ENCODE results near the gene SPI1.
A peak's percentile ranks its signal among the peaks of the same experiment; 100 is the strongest.
"Not testable (repeated sequence)": the region's sequence is repeated elsewhere in the genome, so short reads cannot be mapped to it uniquely, and the experiment has no call there.

The SPI1 gene

DNA sequence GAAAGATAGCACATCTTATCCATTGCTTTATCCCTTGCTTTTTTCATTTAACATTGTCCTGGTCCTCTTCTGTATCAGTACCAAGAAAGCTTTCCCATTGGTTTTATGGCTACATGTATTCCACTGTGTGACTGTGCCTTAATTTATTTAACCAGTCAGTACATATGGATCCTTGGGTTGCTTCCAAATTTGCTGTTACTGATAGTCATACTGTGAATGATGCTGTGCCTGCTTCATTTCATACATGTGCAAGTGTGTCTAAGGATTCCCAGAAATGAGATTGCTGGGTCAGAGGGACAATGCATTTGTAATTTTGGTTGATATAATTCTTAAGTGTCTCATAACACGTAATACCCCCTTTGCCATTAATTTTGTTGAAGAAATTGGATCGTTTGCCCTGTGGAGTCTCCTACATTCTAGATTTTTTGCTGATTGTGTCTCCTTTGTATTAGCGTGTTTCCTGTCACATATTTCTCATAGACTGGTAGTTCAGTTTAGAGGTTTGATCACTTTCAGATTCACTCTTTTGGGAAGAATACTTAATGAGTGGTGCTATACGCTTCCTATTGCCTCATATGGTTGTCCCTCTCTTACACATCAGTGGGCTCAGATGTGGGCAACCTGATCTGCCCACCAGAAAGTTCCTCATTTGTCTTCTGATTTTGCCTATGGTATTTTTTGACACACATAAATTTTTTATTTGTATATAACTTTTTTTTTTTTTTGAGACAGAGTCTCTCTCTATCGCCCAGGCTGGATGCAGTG is 61.1 kb downstream of the SPI1 start:
- Mint-ChIP-seq H3K9me3 (no peaks in the 10 kb centered on the region), H3K4me1 (ENCODE audit: low read depth) (peaks cover 14% of the 10 kb centered on the region), H3K36me3 (ENCODE audit: low read depth) (peaks cover 54% of the 10 kb centered on the region), H3K27me3 (no peaks in the 10 kb centered on the region), H3K27ac (peak overlapping the region; percentile 32), H3K4me3 (no peak overlapping the region)

DNA sequence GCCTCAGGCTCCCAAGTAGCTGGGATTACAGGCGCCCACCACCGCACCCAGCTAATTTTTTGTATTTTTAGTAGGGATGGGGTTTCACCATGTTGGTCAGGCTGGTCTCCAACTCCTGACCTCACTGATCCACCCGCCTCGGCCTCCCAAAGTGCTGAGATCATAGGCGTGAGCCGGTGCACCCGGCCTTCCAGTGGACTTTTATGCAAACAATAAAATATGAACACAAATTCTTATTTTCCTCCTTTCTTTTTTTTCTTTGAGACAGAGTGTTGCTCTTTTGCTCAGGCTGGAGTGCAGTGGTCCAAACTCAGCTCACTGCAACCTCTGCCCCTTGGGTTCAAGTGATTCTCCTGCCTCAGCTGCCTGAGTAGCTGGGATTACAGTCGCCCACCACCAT is 61.8 kb downstream of the SPI1 start:
- H3K27ac Mint-ChIP-seq, H3K27me3 Mint-ChIP-seq, H3K4me3 Mint-ChIP-seq, H3K9me3 Mint-ChIP-seq: not testable (repeated sequence)
- Mint-ChIP-seq H3K36me3 (ENCODE audit: low read depth) (peaks cover 56% of the 10 kb centered on the region), H3K4me1 (ENCODE audit: low read depth) (peaks cover 14% of the 10 kb centered on the region)

DNA sequence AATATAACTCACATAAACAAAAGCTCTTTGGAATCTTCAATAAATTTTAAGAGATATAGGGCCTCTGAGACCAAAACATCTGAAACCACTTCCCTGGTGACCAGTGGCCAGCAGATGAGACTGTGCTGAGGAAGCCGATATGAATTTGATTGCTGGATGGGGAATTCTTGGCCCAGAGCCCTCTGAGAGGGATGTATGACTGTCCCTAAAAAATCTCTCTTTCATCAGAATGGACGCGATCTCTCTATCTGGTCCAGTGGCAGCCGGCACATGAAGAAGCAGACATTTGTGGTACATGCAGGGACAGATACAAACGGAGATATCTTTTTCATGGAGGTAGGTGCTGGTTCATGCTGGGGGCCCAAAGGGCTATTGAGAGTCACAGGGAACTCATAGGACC is 63.4 kb downstream of the SPI1 start:
- no peak overlapping the region for H3K4me3 Mint-ChIP-seq
- H3K27me3 Mint-ChIP-seq, result no peaks in the 10 kb centered on the region
- H3K4me1 Mint-ChIP-seq (ENCODE audit: low read depth), result peaks cover 14% of the 10 kb centered on the region
- H3K36me3 Mint-ChIP-seq (ENCODE audit: low read depth), result peaks cover 55% of the 10 kb centered on the region
- H3K27ac Mint-ChIP-seq, result no peak overlapping the region
- no peaks in the 10 kb centered on the region for H3K9me3 Mint-ChIP-seq

GRCh38 chr11:47308050-47308823 is 70.1 kb downstream of the SPI1 start:
- Mint-ChIP-seq H3K27me3 (no peaks in the 10 kb centered on the region), H3K9me3 (no peaks in the 10 kb centered on the region), H3K4me3 (no peak overlapping the region), H3K27ac (no peak overlapping the region), H3K36me3 (ENCODE audit: low read depth) (peaks cover 62% of the 10 kb centered on the region), H3K4me1 (ENCODE audit: low read depth) (no peaks in the 10 kb centered on the region)

GRCh38 chr11:47306484-47306844 is 71.9 kb downstream of the SPI1 start:
- no peak overlapping the region for H3K27ac Mint-ChIP-seq

DNA sequence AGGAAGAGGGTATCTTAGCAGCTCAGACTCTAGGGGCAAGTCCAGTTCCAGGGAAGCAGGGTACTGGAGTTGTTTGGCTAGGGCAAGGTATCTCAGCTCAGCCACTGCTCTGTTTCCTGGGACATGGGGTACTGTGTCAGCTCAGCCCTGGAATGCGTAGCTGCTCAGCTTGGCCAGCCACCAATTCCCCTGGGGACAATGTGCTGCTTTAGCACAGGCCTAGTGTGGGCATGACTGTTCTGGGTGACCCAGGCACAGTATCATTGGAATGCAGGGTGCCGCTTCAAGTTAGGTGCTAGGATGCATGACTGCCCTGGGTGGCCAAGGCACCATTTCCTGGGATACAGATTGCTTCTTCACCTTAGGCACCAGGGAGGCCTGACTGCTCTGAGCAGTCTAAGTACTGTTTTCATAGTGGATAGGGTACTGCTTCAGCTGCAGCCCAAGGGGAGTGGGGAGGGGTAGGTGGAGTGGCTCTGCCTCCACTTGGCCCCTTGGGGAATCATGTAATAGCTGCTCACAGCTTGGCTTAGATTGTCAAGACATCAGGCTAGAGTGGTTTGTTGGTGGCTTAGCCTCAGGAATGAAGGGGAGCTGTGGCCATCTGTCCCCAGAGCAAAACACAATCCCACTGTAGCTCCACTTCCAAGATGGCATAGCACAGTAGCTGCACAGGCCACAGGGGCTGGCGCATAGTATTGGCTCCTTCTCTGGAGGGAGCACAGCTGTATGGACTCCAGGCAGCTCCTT is 72.4 kb downstream of the SPI1 start:
- Mint-ChIP-seq H3K36me3 (ENCODE audit: low read depth) (peaks cover 67% of the 10 kb centered on the region), H3K9me3 (peaks cover 7% of the 10 kb centered on the region), H3K27ac (no peak overlapping the region)

More at GRCh38 chr11:47306484-47306844, 71.9 kb downstream of the SPI1 start:
- Mint-ChIP-seq H3K36me3 (ENCODE audit: low read depth) (peaks cover 68% of the 10 kb centered on the region), H3K9me3 (peaks cover 7% of the 10 kb centered on the region), H3K4me1 (ENCODE audit: low read depth) (peaks cover 6% of the 10 kb centered on the region), H3K27me3 (no peaks in the 10 kb centered on the region), H3K4me3 (no peak overlapping the region)

More for the DNA sequence above, 72.4 kb downstream of the SPI1 start:
- Mint-ChIP-seq H3K4me1 (ENCODE audit: low read depth) (peaks cover 6% of the 10 kb centered on the region), H3K4me3 (no peak overlapping the region), H3K27me3 (no peaks in the 10 kb centered on the region)
